Hematopoietic multipotent progenitor cell treated with erythropoietin and hydrocortisone succinate and interleukin-3 and kit ligand, for 17 days (in vitro differentiated cells): ENCODE results near the gene CISH.

Experiments used
- DNase-seq: peaks from one replicate; pipeline ENCODE4 v3.0.0-alpha.2; 2015; ENCODE audit warnings: low spot score

CISH gene

DNA sequence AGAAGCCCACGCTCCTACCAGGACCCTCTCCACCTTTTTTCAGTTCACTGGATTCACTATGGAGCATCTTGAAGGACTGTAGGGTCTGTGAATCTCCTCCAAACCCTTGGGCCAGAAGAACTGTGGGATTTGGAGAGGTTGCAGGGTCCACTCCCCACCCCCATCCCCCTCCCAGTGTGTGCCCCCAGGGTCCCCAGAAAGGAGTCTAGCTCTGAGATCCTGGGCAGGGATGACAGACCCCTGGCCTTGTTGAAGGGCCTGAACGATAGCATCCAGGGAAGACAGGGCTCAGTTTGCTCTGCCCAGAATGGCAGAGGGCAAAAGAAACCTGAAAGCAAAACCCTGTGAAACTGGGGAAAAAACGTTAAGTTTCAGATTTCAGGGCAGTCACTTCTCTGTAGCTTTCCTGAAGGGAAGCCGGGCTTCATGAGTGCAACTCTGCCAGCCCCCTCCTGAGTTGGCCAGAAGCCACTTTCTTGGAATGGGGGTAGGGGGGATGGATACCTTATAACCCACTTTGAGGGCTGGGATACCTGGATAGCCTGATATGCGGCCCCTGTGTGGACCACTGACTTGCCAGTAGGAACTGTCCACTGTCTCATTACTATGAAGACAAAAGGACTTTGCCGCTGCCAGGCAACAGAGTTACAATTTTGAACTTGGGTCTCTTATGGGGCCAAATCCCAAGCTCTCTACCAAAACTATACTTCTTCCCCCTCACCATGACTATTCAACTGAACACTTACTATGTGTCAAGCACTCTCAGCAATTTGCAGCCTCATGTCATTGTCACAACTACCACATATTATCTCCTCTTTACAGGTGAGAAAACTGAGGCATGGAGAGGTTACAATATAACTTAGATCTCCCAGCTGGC lies 1.6 kb upstream of the CISH start:
- no peak for DNase-seq

DNA sequence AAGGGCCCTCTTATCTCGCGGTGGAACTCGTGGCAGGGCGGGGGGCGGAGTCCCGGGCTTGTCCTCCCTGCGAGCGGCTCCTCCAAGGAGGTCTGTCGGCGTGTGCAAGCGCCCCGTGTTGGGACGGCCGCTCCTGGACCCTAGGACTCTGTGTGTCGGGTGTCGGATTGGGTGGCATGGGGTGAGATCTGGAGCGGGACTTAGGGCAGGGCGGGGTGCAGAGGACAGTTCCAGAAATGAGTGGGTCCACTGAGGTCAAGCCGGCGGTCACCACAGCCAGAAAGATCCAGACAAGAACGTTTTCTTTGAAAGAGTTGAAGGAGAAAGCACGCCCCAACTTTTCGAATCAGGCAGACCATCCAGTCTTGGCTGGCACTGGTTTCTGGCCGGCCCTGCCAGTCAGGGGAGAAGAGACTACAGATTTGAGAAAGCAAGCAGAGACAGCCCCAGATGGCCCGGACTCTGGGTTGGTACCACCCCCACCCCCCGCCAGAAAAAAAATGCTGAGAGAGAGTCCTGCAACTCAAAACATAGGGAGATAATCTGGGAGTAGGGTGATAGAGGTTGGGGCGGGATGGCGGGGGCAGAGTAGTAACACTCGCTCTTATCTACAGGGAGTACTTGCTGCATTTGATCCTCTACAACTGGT lies 784 bp upstream of the CISH start:
- peak; percentile 55 for DNase-seq

DNA sequence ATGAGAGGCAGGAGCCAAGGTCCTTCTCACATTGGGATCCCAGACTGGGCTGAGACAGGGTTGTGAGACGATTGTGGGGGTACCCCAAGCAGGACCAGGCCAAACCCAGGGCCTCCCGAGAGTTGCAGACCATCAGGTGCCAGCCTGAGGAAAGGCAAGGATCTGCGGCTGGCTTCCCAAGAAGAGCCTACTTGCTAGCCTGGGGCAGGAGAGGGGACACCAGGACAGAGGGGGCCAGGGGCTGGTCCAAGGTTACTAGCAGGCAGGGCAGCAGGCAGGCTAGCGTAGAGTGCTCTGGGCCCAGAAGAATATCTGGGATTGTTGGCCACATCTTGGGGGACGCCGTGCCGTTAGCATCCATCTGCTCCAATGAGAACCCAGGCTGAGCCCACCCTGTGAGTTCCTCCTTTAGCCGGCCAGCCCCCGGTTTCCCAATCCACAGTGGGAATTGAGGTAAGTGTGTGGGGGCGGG lies 546 bp downstream of the CISH start:
- DNase-seq = no peak

DNA sequence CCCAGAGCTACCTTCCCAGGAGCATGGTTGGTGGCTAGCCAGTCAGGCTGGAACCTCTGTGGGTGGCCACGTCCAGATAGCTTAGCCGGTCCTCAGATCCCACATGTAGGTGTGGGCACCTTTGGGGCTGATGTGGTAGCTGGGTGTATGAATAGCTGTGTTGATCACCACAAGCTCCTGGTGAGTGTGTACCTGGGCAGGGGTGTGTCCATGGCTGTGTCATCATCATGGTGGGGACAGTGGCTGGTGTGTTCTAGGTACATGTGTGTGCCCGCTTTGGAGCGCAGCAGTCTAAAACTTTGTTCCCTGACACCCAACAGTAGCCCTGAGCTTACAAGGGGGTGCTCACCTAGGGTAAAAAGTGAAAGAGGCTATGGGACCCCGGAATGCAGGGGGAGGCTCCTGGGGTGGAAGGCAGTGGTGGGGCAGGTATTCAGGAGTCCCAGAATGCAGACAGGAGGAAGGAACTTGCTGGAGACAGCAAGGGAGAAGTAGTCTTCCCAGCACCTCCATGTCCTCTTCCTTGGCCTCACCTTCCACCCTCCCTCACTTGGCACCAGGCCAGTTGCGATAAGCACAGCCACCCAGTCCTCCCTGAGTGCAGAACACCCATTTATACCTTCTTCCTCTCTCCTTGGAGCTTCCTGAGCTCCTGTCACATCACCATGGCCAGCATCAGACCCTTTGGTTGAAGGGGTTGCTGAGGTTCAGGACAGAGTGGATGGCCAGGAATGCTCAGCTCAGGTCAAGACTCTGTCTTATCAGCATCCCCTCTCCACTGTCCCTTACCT lies 1.2 kb downstream of the CISH start:
- DNase-seq = peak; percentile 89

DNA sequence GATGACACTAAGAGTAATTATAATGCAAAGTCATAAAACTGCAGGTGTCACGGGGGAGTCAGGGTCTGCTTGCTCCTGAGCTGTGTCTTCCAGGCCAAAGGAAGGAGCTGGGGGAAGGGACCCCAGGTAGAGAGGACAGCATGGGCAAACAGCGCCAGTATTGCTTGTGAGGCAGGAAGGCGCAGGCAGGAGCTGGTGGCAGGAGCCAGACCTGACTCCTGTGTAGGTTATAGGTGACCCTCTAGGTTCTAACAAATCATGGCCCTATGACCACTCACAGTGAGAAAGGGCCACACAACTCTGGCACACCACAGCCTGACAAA lies 1.9 kb downstream of the CISH start:
- no peak for DNase-seq

DNA sequence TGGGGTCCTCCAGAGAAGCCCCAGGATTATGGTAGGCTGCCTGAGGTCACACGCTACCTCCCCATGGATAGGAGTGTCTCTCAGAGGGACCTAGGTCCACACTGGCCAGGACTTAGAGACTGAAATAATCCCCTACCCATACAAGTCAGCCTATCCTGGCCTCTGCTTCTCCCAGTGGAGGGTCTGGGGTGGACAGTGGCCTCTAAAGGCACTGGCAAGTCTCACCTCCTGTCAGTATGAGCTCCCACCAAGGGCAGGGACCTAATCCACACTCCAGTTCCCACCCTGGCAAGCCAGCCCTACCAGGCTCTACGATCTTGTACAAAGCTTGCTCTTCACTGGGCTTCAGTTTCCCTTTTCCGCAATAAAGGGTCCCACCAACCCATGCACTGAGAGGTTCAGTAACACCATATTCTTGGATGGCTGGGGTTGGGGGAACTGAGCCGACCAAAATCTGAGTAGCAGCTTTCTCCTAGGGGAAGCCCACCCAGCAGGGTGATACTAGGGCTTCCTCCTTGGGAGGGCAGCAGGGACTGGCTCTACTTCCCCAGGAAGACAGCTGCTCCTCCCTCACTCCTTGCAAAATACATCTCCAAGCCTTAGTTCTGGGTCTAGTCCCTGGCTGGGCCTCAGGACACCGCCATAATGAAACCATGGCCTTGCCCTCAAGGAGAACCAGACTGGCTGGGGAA lies 2.4 kb downstream of the CISH start:
- DNase-seq = no peak

DNA sequence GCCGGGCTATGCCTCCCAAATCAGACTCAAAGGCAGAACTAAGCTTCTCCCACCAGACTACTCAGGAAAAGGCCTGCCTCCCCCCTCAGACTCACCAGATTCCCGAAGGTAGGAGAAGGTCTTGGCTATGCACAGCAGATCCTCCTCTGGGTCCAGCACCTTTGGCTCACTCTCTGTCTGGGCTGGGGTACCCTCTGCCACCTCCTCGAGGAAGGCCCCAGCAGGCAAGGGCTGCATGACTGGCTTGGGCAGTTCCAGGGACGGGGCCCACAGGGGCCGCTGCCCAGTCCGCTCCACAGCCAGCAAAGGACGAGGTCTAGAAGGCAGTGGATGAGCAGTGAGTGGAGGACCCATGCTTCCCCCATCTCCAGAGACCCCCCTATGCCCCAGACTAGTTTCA lies 3.3 kb downstream of the CISH start:
- no peak for DNase-seq

DNA sequence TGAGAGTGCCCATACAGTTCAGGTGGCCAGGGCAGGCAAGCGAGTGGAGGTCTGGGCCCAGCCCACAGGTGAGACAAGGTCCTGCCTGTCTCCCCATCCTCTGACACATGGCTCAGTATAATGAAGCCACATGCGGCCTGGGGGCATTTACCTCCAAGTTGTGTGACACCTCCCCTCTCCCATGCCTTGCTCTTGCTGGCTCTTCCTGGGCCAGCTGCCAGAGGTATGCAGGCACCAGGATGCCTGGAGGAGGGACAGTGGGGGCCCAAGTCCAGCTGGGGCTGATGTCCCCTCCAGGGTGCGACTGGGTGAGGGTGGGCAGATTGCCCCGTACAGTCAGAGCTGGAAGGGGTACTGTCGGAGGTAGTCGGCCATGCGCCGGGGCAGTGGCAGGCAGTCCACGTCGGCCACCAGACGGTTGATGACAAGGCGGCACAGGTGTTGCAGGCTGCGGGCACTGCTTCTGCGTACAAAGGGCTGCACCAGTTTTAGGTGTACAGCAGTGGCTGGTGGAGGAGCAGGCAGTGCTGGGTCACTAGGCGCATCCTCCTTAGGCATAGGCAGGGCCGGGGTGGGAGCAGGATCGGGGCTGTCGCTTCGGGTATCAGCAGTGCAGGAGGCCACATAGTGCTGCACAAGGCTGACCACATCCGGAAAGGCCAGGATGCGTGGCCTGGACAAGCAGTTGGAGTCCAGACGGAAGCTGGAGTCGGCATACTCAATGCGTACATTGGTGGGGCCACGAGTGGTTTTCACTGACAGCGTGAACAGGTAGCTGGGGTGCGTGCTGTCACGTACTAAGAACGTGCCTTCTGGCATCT lies 4.1 kb downstream of the CISH start:
- peak; percentile 4 for DNase-seq

DNA sequence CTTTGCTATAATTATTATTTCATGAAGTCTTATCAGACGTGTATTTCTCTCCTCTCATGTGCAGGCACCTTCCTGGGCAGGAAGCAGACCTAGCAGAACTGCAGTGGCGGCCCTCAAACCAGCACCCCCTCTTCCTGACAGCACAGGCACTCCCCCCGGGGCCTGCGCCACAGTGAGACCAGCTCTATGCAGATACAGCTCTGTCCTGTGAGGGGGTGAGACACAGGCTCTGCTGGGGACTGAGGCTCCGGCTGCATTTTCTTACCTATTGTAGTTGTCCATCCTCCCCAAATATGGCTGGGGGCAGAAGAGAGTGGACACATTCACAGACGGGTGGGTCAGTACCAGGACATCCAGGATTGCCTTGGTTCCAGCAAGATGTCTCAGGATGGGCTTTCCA lies 5.0 kb downstream of the CISH start:
- no peak for DNase-seq

DNA sequence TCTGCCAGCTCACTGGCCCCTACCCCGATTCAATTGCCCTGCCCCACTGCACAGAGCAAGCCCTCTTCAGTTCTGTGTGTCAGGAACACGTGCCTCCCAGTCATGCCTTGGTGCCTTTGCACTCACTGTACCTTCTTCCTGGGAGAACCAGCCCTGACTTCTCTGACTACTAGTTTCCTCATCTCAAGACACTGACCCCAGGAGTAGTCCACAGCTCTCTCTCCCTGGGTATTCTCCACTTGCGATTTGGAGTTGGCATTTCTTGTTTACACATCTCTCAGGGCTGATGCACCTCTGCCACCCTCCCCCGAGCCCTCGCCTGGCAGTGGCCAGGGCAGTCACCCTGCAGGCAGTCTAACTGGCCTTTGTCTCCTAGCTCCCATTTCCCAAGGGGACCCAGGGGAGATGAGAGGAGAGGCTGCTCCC lies 5.7 kb downstream of the CISH start:
- DNase-seq = peak; percentile 6

DNA sequence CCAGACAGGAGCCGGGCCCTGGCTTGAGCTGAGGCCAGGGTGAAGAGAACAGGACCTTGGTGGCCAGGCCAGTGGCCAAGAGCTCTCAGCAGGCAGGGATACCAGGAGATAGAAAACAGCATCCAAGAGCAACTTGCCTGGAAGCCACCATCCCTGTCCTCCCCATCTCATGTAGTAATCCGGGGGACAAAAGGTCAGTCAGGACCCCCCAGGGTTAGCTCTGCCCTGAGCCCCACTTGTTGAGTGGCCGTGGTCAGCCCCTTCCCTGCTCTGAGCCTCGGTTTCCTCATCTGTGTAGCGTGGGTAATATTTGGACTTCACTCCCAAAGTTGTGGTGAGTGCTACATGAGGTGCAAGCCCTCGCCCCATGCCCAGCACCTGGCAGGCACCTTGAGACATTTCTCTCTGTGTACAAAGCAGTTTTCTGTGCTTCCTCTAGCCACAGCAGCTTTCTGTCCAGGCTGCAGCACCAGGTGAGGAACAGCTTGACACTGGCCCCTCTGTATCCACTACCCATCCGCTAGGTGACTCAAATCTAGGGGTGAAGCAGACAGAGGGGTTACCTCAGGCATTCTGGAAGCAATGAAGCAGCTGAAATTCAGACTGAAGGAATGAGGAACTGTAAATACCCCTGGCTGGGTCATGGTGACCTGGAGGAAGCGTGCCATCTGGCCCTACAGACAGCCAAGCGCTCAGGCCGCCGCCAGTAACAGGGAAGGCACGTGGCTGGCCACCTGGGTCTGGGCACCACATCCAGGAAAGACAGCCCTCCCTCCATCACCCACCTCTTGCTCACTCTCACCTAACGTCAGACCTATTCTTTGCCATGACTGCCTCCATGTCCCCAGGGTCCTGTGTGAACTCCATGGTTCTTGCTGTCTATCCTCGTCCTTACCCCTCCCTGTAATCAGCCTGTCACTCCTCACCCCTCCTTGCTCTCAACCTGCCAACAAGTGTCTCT lies 6.7 kb downstream of the CISH start:
- DNase-seq = no peak

DNA sequence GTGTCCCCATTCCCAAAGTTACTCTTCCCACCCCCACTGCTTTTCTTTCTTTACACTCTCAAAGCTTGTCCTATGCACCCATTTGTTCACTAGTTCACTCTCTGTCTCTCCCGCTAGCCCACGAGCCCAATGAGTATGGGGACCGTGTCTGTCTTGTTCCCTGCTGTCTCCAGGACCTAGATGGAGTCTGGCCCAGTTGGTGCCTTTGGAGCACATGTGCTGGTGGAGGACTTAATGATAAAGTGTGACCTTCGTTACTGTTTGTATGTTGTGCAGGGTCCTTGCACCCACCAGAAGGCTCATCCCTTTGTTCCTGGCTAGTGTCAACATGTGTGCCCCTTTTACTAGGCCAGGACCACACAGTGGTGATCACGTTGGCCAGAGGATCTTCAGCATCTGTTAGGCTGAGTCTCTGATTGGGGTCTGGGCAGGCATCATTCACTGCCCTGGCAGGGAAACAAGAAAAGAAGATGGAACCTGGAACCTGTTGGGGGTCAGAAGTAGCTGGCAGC lies 7.4 kb downstream of the CISH start:
- DNase-seq = no peak

DNA sequence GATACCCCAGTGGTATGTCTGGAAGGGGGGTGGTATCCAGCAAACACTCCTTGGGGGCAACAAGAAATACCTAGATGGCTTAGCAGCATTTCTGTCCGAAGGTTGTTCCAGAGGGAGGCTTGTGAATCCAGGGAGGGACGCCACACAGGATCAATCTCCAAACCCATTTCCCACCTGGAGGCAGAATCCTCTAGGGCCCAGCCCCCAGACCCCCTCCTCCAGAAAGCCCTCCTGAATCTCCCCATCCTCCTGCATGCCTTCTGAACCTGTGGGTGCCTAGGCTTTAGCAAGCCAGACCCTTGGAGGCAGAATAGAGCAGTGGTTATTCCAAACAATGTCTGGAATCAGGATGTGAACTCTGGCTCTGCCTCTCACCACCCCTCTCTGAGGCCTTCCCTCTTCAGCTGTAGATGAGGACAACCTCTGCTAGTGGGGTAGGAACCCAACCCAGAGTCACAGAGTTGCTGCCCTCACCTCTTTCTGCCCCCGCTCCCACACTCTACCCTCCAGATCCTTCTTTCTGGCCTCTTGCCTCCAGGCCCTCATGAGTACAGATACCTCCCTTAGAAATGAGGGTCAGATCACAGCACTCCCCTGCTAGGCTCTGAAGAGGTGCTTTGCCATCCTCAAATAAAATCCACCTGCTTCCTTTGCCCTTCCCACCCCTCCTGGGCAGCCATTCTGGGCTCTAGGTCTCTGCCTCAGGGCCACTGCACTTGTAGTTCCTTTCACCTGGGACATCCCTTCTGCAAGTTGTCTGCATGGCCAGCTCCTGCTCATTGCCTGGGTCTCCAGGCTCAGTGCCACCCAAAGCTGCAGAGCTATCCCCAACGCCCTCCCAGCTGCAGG lies 8.1 kb downstream of the CISH start:
- no peak for DNase-seq

DNA sequence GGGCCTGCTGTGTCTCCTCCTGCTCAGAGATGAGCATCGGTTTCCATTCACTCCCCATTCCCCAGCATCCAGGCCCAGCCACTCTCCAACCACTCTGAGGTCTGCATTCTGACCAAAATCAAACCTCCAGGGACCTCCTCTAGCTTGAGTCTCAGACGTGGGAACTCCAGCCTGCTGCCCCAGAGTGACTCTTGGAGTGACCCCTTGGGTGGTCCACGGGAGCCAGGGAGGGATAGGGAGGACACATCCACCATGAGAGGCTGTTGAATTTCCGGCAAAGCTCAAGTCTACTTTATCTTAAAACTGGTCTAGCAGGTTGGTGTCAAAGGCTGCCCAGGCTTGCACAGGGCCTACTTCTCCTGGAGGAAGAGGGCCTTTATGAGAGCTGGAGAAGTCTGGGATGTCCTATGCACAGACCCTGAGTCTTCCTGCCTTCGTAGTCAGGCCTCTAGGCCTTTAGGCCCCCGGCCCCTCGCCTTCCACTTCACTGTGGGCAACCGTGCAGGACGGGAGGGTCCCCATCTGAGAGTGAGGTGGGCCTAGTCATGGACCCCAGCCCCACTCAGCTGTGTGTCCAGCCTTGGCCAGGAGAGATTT lies 8.9 kb downstream of the CISH start:
- DNase-seq = peak; percentile 6

DNA sequence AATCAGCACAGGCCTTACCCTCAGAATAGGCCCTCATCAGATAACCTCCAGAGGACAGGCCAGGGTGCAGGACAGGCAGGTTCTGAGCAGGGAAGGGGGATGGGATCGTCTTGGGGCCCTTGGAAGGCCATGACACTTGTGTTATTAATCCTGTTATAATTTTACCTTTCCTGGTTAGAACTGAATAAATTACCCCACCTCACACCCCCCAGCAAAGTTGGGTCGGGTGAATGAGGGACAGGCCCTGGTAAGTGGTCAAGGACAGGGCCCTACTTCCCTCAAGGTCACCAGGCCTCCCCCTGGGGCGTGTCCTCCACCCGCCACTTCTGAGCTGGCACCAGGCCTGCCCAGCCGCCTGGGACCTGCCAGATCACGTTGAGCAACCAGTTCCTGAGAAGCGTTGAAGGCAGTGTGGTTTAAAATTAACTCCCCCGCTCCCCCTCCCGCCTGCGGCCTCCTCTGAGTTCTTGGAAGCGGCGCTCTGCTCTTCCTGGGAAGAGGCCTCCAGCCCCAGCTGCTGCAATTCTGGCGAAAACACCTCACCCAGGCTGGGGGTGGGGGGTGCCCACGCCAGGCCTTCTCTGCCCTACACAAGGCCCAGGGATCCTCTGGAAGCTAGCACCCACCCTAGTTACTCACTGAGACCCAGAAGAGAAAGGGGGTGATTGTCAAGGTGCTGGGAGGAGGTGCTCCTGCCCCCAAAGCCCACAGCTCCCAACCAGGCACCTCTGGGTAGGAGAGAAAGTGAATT lies 10.6 kb downstream of the CISH start:
- DNase-seq = peak; percentile 78

DNA sequence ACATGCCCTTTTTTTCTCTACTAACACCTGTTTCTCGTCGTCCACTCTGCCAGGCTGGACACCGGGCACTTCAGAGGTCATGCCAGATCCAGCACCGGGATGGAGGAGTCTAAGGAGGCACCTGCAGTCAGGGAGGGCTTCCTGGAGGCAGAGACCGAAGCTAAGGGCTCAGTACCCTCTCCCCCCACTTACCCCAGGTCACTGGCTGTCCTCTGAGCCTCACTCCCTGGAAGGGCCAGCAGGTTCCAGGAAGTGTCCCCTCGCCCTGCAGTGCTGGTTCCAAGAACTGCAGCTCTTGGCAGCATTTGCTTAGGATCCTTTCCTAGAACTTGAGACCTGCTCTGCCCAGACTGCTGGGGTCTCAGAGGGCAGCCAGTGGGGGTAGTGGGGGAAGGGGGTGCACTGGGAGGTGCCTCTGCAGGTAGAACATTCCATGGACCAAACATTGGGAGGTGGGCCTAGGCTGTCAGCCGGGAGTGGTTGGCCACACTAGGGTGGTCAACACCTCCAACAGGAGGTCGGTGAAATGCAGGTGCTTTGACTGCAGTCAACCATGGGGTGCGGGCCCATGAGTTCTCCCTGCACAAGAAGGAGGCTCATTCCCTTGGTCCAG lies 11.3 kb downstream of the CISH start:
- peak; percentile 4 for DNase-seq

DNA sequence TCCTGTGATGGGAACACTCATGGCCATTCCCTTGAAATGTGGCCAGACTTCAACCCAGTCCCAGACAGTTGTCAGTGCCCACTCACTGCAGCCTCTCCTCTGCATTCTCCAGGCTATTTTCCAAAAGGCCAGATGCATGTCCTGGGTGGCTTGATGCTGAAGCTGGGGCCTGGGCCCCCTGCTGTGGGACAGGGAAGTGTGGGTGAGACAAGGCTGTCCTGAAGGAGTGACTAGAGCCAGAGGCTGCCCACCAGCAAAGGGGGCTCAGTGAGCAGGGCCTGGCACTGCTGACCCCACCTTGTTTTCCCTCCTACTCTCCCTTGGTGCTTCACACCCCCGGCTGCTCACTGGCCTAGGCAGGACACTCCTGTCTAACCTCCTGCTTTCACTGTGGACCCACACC lies 11.9 kb downstream of the CISH start:
- no peak for DNase-seq
